ENCODE measurements around the gene PEAK3. TPM values are rescaled to one million over a fixed set of nuclear protein-coding genes. Genes with fewer than 3 reads are reported as not detected.

The PEAK3 gene
- total and polyA plus RNA-seq, 10 of the 15 experiments (the other 5 are each of a cell fraction or from before 2014, with no cell fraction given) = 0.03 to 0.10 (median 0.05) TPM; not detected in 7

DNA sequence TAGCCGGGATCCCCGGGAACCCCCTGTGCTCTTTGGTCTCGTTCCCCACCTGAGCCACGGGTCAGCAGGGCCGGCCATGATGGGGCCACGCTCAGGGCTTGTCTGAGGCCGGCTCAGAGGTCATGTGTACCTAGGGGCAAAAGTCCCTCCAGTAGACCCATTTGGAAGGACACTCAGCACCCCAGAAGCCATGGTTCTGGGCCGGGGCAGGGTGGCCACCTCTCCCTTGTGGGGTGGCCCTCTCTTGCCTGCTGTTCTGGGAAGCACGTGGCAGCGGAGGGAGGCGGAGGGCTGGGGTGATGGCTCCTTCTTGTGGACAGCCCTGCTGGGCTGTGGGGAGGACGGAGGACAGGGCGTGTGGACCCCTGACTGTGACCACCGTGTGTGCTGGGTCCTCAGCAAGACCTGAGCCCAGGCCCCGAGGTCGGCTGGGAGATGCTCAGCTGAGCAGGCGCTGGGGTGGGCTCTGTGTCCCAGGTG is 6.4 kb upstream of the PEAK3 start:
- BruUV-seq (replicated peaks) = no TSS peak
- Histone ChIP-seq H3K4me3 (no peak overlapping the region), H3K36me3 (ENCODE audit: control insufficient read depth in 2 of 2, insufficient read depth in 2 of 2, low read length in 1 of 2) (no peaks in the 10 kb centered on the region), H3K4me2 (ENCODE audit: control insufficient read depth, insufficient read depth) (no peak overlapping the region), H3K9ac (ENCODE audit: control insufficient read depth, insufficient read depth, low read length) (no peak overlapping the region), H3K4me1 (ENCODE audit: control insufficient read depth, insufficient read depth, low read length) (peaks cover 30% of the 10 kb centered on the region), H3K27me3 (replicated peaks in 1 of 2; ENCODE audit: control insufficient read depth in 2 of 2, insufficient read depth in 2 of 2, low read length in 1 of 2) (no peaks in the 10 kb centered on the region), H3K27ac (ENCODE audit: control insufficient read depth, insufficient read depth) (no peak overlapping the region), H3K9me3 (replicated peaks; ENCODE audit: control insufficient read depth, insufficient read depth, low read length) (no peaks in the 10 kb centered on the region), H2AFZ (ENCODE audit: control insufficient read depth, low read depth, low read length) (no peak overlapping the region), H4K20me1 (ENCODE audit: control insufficient read depth, insufficient read depth) (no peaks in the 10 kb centered on the region), H3K79me2 (ENCODE audit: control insufficient read depth, insufficient read depth, low read length) (no peaks in the 10 kb centered on the region; the same call in 1 of the 2 replicates)
- CTCF ChIA-PET = interaction anchor here (1.0 to 2.5 kb wide), 8 partner anchors 13 to 349 kb away, joined by 3 to 13 read pairs (median 4); no protein-coding TSS in a partner anchor
- 80% methylated on average over 16 of the region's 17 CpGs for WGBS (ENCODE audit: insufficient coverage, insufficient replicate concordance, low lambda C conversion rate, missing lambda C conversion rate)
- TF ChIP-seq, protein P1, sequence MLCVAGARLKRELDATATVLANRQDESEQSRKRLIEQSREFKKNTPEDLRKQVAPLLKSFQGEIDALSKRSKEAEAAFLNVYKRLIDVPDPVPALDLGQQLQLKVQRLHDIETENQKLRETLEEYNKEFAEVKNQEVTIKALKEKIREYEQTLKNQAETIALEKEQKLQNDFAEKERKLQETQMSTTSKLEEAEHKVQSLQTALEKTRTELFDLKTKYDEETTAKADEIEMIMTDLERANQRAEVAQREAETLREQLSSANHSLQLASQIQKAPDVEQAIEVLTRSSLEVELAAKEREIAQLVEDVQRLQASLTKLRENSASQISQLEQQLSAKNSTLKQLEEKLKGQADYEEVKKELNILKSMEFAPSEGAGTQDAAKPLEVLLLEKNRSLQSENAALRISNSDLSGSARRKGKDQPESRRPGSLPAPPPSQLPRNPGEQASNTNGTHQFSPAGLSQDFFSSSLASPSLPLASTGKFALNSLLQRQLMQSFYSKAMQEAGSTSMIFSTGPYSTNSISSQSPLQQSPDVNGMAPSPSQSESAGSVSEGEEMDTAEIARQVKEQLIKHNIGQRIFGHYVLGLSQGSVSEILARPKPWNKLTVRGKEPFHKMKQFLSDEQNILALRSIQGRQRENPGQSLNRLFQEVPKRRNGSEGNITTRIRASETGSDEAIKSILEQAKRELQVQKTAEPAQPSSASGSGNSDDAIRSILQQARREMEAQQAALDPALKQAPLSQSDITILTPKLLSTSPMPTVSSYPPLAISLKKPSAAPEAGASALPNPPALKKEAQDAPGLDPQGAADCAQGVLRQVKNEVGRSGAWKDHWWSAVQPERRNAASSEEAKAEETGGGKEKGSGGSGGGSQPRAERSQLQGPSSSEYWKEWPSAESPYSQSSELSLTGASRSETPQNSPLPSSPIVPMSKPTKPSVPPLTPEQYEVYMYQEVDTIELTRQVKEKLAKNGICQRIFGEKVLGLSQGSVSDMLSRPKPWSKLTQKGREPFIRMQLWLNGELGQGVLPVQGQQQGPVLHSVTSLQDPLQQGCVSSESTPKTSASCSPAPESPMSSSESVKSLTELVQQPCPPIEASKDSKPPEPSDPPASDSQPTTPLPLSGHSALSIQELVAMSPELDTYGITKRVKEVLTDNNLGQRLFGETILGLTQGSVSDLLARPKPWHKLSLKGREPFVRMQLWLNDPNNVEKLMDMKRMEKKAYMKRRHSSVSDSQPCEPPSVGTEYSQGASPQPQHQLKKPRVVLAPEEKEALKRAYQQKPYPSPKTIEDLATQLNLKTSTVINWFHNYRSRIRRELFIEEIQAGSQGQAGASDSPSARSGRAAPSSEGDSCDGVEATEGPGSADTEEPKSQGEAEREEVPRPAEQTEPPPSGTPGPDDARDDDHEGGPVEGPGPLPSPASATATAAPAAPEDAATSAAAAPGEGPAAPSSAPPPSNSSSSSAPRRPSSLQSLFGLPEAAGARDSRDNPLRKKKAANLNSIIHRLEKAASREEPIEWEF (IDR thresholded peaks at IDR 0.05; ENCODE audit: insufficient replicate concordance, low read depth, low read length) = no peak
- TF ChIP-seq, protein P2, sequence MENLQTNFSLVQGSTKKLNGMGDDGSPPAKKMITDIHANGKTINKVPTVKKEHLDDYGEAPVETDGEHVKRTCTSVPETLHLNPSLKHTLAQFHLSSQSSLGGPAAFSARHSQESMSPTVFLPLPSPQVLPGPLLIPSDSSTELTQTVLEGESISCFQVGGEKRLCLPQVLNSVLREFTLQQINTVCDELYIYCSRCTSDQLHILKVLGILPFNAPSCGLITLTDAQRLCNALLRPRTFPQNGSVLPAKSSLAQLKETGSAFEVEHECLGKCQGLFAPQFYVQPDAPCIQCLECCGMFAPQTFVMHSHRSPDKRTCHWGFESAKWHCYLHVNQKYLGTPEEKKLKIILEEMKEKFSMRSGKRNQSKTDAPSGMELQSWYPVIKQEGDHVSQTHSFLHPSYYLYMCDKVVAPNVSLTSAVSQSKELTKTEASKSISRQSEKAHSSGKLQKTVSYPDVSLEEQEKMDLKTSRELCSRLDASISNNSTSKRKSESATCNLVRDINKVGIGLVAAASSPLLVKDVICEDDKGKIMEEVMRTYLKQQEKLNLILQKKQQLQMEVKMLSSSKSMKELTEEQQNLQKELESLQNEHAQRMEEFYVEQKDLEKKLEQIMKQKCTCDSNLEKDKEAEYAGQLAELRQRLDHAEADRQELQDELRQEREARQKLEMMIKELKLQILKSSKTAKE (IDR thresholded peaks at IDR 0.05; ENCODE audit: low read depth, poor library complexity, severe bottlenecking) = no peak
- no peak for TF ChIP-seq POU2F2 (IDR thresholded peaks at IDR 0.05; ENCODE audit: borderline replicate concordance, low read depth, low read length)
- no peak for TF ChIP-seq KDM1A (IDR thresholded peaks at IDR 0.05; ENCODE audit: borderline replicate concordance)
- TF ChIP-seq POLR2A (IDR thresholded peaks at IDR 0.05; ENCODE audit: low read depth, low read length) = 0 out of 2 replicates have a peak, but pooled peaks have one; percentile 36
- RAD21 ChIA-PET (ENCODE audit: unreplicated experiment) = interaction anchor here (0.7 to 1.7 kb wide), 9 partner anchors 9 to 119 kb away, joined by 3 to 10 read pairs (median 4); partner anchors contain the start of genes LSM7 and SPPL2B
- no peak for DNase-seq (ENCODE audit: low read depth, low spot score)
- FAIRE-seq = no peak
- SMC1A ChIA-PET (ENCODE audit: uncharacterized antibody, unreplicated experiment) = interaction anchor here (0.8 to 2.9 kb wide), 7 partner anchors 14 to 117 kb away, joined by 3 to 11 read pairs (median 6); no protein-coding TSS in a partner anchor
- in situ Hi-C loops (cut with MboI) (no loop called here), intact Hi-C loops (cut with micrococcal nuclease; ENCODE audit: unreplicated experiment) (no loop called here)
- POLR2A ChIA-PET = interaction anchor here (0.6 to 1.5 kb wide), 4 partner anchors 40 to 132 kb away, joined by 3 to 7 read pairs (median 5); partner anchors contain the start of genes LSM7 and SPPL2B
- no peak for ATAC-seq
